ENCODE measurements around the gene HAUS5.

The HAUS5 gene

DNA sequence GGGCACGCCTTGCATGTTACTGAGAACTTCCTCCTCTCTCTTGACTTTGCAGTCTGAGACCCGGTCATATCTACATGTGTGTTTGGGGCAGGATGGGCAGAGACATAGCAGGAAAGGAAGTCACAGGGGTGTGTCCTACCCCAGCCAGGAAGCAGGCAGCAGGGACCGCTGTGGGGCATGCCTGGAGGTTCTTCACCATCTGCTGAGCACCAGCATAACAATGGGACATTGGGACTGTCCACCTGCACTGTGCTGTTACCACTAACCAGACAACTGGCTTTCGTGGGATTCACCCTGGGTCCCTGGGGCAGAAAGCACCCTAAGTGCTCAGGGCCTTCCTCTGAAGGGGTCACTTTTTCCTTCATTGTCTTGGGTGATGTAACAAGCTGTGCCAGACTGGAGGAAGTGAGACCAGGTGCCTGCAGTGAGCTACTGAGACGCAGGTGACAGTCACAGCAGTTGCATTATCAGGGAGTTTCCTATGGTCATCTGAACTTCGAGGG lies 2.6 kb upstream of the HAUS5 start:
- no peak for DNase-seq

DNA sequence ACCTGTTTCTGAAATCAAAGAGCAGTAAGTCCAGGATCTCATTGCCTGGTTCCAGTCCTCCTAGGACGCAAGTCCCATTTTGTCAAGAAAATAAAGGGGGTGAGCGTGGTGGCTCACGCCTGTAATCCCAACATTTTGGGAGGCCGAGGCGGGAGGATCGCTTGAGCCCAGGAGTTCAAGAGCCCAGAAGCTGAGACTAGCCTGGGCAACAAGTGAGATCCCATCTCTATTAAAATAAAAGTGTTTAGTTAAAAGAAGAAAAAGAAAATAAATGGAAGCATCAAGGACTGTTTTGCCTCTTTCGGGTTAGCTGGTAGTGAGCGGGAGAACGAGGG lies 344 bp upstream of the HAUS5 start:
- no peak for DNase-seq

GRCh38 chr19:35613574-35613973 lies 1.0 kb downstream of the HAUS5 start:
- DNase-seq: no peak

- no peak for DNase-seq
Measured at GRCh38 chr19:35615036-35615435, 2.5 kb downstream of the HAUS5 start.

DNA sequence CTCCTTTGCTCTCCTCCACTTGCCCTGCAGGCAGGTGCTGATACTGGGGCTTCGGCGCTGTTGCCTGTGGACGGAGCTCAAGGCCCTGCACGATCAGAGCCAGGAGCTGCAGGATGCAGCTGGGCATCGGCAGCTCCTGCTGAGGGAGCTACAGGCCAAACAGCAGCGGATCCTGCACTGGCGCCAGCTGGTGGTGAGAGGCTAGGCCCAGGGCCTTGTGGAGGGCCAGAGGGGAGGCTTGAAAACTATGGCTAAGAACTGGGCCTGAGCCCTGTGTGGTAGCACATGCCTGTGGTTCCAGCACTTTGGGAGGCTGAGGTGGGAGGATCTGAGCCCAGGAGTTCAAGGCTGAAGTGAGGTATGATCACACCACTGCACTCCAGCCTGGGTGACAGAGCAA lies 6.3 kb downstream of the HAUS5 start:
- DNase-seq: no peak

DNA sequence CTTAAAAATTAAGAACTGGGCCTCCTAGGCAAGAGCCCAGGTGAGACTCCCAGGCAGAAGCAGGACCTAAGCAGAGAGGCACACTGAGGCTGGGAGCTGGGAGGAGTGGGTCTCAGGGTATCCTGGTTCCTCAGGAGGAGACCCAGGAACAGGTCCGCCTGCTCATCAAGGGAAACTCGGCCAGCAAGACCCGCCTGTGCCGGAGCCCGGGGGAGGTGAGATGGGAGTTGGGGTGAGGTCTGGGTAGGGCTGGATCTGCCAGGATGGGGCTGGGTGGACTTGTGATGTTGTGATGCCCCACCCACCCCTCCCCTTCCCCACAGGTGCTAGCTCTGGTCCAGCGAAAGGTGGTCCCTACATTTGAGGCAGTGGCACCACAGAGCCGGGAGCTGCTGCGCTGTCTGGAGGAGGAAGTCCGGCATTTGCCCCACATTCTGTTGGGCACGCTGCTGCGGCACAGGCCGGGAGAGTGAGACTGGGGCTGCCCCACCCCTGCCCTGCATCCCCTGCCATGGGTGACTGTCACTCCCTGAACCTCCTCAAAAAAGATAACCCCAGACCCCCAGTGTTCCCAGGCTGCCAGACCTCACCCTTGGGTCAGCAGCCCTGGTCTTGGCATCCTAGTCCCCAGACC lies 6.9 kb downstream of the HAUS5 start:
- DNase-seq: no peak

DNA sequence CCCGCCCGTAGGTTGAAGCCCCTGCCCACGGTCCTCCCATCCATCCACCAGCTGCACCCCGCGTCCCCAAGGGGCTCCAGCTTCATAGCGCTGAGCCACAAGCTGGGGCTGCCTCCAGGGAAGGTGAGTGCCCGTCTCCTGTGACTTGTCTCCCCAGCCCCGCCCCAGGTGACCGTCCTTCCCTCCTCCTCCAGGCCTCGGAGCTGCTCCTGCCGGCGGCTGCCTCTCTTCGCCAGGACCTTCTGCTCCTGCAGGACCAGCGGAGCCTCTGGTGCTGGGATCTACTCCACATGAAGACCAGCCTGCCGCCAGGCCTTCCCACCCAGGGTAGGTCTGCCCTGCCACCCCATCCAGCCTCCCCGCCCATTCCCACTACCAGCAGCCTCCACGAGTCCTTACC lies 7.5 kb downstream of the HAUS5 start:
- no peak for DNase-seq

- no peak for DNase-seq
Measured at GRCh38 chr19:35621708-35622107, 9.2 kb downstream of the HAUS5 start.

GRCh38 chr19:35622750-35623149 lies 10.2 kb downstream of the HAUS5 start:
- DNase-seq: no peak

GRCh38 chr19:35623327-35624010 lies 10.9 kb downstream of the HAUS5 start:
- DNase-seq: no peak

- no peak for DNase-seq
Measured at GRCh38 chr19:35628264-35628564, 15.7 kb downstream of the HAUS5 start.

DNA sequence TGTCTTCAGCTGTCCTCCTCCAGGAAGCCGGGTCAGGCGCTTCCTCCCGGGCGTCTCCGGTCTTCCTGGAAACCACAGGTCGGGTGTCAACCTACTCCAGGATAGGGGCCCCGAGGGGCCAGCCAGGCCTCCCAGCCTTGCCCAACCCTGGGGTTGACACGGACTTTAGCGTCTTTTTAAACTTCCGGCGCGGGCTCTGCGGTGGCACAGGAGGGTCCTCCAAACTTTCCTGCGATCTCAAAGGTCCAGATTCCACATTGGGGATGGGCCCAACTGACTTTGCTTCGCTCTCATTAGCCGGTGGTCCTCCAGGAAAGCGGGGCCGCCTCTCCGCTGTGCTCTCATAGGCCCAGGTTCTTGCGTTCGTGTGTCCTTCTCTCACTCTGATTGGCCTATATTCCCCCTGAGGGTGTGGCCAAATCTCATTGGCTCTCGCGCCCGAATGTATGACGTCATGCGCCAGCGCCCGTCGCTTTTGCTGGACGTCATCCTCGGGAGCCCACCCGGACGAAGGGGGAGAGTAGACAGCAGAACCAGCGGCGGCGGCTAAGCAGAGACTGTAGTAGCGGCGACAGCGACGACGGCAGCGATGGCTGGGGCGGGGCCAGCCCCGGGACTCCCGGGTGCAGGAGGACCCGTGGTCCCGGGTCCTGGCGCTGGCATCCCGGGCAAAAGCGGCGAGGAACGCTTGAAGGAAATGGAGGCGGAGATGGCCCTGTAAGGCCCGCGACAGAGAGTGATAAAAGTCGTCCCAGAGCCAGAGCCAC lies 16.2 kb downstream of the HAUS5 start, which contains the start of gene RBM42:
TSS of gene RBM42 (plus strand) at position 472 of the 767 bp plus-strand sequence. CDS start at position 590, 118 bp downstream.
- DNase-seq: peak; percentile 97

DNA sequence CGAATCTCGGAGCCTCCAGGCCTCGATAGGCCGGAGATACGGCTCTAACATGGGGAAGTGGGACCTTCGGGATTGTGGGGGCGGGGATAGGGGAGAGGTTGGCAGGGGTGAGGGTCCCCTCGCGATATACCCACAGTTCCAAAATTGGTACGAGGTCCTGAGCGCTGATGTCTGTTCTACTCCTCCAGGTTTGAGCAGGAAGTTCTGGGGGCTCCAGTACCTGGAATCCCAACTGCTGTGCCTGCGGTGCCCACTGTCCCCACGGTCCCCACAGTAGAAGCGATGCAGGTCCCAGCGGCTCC lies 16.7 kb downstream of the HAUS5 start:
- DNase-seq: no peak

DNA sequence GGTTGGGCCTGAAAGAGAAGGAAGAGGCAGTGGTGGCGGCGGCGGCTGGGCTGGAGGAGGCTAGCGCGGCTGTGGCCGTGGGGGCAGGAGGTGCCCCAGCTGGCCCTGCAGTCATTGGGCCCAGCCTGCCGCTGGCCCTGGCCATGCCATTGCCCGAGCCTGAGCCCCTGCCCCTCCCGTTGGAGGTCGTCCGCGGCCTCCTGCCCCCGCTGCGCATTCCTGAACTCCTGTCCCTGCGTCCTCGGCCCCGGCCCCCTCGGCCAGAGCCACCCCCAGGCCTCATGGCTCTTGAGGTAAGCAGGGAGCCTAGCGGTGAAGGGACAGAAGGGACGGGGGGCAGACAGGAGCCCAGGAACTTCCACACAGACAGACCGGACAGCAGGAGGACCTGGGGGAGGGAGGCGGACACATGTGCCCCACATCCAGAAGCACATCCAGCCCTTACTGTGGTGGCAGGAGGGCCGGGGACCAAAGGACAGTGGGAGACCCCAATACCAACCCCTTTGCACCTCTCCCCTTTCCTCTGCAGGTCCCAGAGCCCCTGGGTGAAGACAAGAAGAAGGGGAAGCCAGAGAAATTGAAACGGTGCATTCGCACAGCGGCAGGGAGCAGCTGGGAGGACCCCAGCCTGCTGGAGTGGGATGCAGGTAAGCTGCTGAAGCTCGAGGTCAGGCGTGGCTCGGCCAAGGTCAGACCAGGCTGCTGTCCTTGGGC lies 21.3 kb downstream of the HAUS5 start:
- DNase-seq: no peak

DNA sequence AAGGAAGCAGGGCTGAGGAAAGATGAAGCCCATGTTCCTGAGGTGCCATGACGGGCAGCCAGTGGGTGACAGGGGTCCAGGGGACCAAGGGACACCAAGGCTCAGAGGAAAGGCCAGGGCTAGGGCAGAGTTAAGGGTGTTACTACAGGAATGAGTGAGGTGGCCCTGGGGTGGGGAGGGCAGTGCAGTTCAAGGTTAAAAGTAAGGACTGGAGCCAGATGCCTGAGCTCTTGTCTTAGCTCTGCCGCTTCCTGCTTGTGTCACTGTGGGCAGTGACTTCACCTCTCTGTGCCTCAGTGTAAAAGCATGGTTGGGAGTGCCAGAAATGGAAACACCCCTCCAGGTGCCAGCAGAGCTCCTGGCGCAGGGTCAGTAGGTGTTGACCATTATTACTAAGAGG lies 24.1 kb downstream of the HAUS5 start:
- DNase-seq: no peak

- no peak for DNase-seq
Measured at GRCh38 chr19:35637165-35637564, 24.6 kb downstream of the HAUS5 start.

DNA sequence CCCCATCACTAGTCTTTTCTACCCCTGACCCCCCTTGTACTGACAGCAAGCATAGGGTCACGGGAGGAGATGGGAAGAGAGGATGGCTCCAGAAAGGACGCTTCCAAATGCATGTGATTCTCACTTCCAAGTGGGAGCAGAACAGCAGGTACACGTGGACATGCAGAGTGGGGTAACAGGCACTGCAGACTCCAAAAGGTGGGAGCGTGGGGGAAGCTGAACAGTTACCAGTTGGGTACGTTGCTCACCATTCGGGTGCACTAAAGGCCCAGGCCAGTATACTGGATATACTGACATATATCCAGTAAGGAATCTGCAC lies 26.7 kb downstream of the HAUS5 start:
- DNase-seq: no peak

GRCh38 chr19:35639863-35640262 lies 27.3 kb downstream of the HAUS5 start:
- no peak for DNase-seq

GRCh38 chr19:35641515-35642151 lies 29.1 kb downstream of the HAUS5 start, which contains the start of gene ETV2:
Gene ETV2, plus strand, starts transcription at chr19:35641745. Its CDS starts 716 bp downstream, at chr19:35642461.
- DNase-seq: no peak

GRCh38 chr19:35642312-35642711 lies 29.8 kb downstream of the HAUS5 start:
- no peak for DNase-seq

DNA sequence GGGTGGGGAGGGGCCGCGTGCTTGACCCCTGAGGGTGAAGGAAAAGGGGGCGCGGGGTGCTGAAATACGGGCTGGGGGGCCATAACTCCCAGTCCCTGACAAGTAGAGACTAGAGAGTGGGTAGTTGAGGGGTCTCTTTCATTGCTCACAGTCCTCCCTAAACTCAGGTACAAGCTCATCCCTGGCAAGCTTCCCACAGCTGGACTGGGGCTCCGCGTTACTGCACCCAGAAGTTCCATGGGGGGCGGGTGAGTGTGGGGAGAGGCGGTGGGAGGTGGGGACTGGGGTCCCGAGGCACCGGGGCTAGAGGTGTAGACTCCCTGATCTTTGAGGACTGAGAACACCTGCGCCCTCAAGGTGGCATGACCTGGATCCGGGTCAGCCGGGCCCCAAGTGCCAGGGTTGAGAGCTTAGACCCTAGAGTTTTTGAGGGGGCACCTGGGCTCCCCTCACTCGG lies 30.3 kb downstream of the HAUS5 start:
- no peak for DNase-seq

DNA sequence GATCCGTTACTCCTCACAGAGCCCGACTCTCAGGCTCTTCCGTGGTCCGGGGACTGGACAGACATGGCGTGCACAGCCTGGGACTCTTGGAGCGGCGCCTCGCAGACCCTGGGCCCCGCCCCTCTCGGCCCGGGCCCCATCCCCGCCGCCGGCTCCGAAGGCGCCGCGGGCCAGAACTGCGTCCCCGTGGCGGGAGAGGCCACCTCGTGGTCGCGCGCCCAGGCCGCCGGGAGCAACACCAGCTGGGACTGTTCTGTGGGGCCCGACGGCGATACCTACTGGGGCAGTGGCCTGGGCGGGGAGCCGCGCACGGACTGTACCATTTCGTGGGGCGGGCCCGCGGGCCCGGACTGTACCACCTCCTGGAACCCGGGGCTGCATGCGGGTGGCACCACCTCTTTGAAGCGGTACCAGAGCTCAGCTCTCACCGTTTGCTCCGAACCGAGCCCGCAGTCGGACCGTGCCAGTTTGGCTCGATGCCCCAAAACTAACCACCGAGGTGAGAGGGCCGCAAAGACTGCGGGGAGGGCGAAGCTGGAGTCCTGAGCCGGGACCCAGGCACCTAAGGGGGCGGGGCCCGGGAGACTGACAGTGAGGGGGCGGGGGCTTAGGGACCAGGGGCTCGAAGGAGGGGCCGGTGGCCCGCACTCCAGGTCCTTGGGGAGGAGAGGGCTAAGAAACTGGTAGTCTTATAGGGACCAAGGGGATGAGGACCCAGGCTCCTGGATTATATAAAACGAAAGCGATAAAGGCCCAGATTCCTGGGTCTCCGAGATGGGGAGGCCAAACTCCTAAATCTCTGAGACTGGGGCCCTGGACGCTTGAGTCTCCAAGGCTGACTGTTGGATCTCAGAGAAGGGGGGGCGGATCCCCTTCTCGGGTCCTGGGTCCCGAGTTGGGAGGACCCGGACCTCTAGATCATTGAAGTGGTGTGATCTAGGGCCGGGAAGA lies 31.0 kb downstream of the HAUS5 start:
- peak; percentile 60 for DNase-seq

Data from NK-92 treated with Interleukin-12 subunit alpha and Interleukin-12 subunit beta, amount 100 ng/mL, for 24 hours (cell line).